ENCODE measurements around the gene DSTN.

Gene DSTN

GRCh38 chr20:17545127-17545526 lies 24.7 kb upstream of the DSTN start:
- H3K4me1 ChIP-seq (ENCODE audit: control insufficient read depth, insufficient read depth, low read length, poor library complexity, severe bottlenecking) = peaks cover 4% of the 10 kb centered on the region
- no peak overlapping the region for H3K27ac ChIP-seq (ENCODE audit: low read depth, low read length, severe bottlenecking)
- no peaks in the 10 kb centered on the region for H3K36me3 ChIP-seq (ENCODE audit: control insufficient read depth, insufficient read depth, low read length)
- WGBS, 2 experiments (ENCODE audit: insufficient coverage in 2 of 2) = 83 to 96% methylated on average over 2 to 4 of the region's 4 CpGs
- H3K9me3 ChIP-seq (ENCODE audit: control insufficient read depth, low read length) = no peaks in the 10 kb centered on the region
- H3K4me3 ChIP-seq (ENCODE audit: extremely low read depth, insufficient read depth, low read length, poor library complexity, severe bottlenecking) = no peak overlapping the region

- 74 to 90% methylated on average over 2 to 3 of the region's 4 CpGs for WGBS, 2 experiments (ENCODE audit: insufficient coverage in 2 of 2)
- no peaks in the 10 kb centered on the region for H3K4me1 ChIP-seq (ENCODE audit: control insufficient read depth, insufficient read depth, low read length, poor library complexity, severe bottlenecking)
- no peaks in the 10 kb centered on the region for H3K36me3 ChIP-seq (ENCODE audit: control insufficient read depth, insufficient read depth, low read length)
- H3K4me3 ChIP-seq (ENCODE audit: extremely low read depth, insufficient read depth, low read length, poor library complexity, severe bottlenecking) = no peak overlapping the region
- H3K27ac ChIP-seq (ENCODE audit: low read depth, low read length, severe bottlenecking) = no peak overlapping the region
- H3K9me3 ChIP-seq (ENCODE audit: control insufficient read depth, low read length) = no peaks in the 10 kb centered on the region
Measured at GRCh38 chr20:17549131-17549530, 20.7 kb upstream of the DSTN start.

- Histone ChIP-seq H3K4me1 (ENCODE audit: control insufficient read depth, insufficient read depth, low read length, poor library complexity, severe bottlenecking) (peaks cover 30% of the 10 kb centered on the region), H3K36me3 (ENCODE audit: control insufficient read depth, insufficient read depth, low read length) (no peaks in the 10 kb centered on the region), H3K4me3 (ENCODE audit: extremely low read depth, insufficient read depth, low read length, poor library complexity, severe bottlenecking) (no peak overlapping the region), H3K27ac (ENCODE audit: low read depth, low read length, severe bottlenecking) (no peak overlapping the region), H3K9me3 (ENCODE audit: control insufficient read depth, low read length) (no peaks in the 10 kb centered on the region)
- 90% methylated on average over 1 of the region's 3 CpGs; no CpG with 5 or more reads in 1 of the 2 experiments for WGBS, 2 experiments (ENCODE audit: insufficient coverage in 2 of 2)
Measured at GRCh38 chr20:17555106-17555505, 14.8 kb upstream of the DSTN start.

GRCh38 chr20:17556837-17557674 lies 12.8 kb upstream of the DSTN start:
- Histone ChIP-seq H3K36me3 (ENCODE audit: control insufficient read depth, insufficient read depth, low read length) (no peaks in the 10 kb centered on the region), H3K9me3 (ENCODE audit: control insufficient read depth, low read length) (no peaks in the 10 kb centered on the region), H3K4me3 (ENCODE audit: extremely low read depth, insufficient read depth, low read length, poor library complexity, severe bottlenecking) (no peak overlapping the region), H3K4me1 (ENCODE audit: control insufficient read depth, insufficient read depth, low read length, poor library complexity, severe bottlenecking) (peaks cover 31% of the 10 kb centered on the region), H3K27ac (ENCODE audit: low read depth, low read length, severe bottlenecking) (peak overlapping the region; percentile 92)
- WGBS, 2 experiments (ENCODE audit: insufficient coverage in 2 of 2) = 75 to 84% methylated on average over 6 to 8 of the region's 11 CpGs

GRCh38 chr20:17557675-17558006 lies 12.2 kb upstream of the DSTN start:
- H3K27ac ChIP-seq (ENCODE audit: low read depth, low read length, severe bottlenecking) = peak overlapping the region; percentile 92
- no peaks in the 10 kb centered on the region for H3K36me3 ChIP-seq (ENCODE audit: control insufficient read depth, insufficient read depth, low read length)
- no peaks in the 10 kb centered on the region for H3K9me3 ChIP-seq (ENCODE audit: control insufficient read depth, low read length)
- H3K4me1 ChIP-seq (ENCODE audit: control insufficient read depth, insufficient read depth, low read length, poor library complexity, severe bottlenecking) = peaks cover 33% of the 10 kb centered on the region
- WGBS, 2 experiments (ENCODE audit: insufficient coverage in 2 of 2) = 91 to 95% methylated on average over 1 to 3 of the region's 3 CpGs
- H3K4me3 ChIP-seq (ENCODE audit: extremely low read depth, insufficient read depth, low read length, poor library complexity, severe bottlenecking) = peak overlapping the region; percentile 21

GRCh38 chr20:17558154-17558940 lies 11.5 kb upstream of the DSTN start:
- Histone ChIP-seq H3K36me3 (ENCODE audit: control insufficient read depth, insufficient read depth, low read length) (no peaks in the 10 kb centered on the region), H3K27ac (ENCODE audit: low read depth, low read length, severe bottlenecking) (peak overlapping the region; percentile 92), H3K4me3 (ENCODE audit: extremely low read depth, insufficient read depth, low read length, poor library complexity, severe bottlenecking) (peak overlapping the region; percentile 21), H3K4me1 (ENCODE audit: control insufficient read depth, insufficient read depth, low read length, poor library complexity, severe bottlenecking) (peaks cover 38% of the 10 kb centered on the region), H3K9me3 (ENCODE audit: control insufficient read depth, low read length) (no peaks in the 10 kb centered on the region)
- 74 to 82% methylated on average over 4 to 5 of the region's 7 CpGs for WGBS, 2 experiments (ENCODE audit: insufficient coverage in 2 of 2)

- Histone ChIP-seq H3K9me3 (ENCODE audit: control insufficient read depth, low read length) (no peaks in the 10 kb centered on the region), H3K27ac (ENCODE audit: low read depth, low read length, severe bottlenecking) (peak overlapping the region; percentile 92), H3K4me3 (ENCODE audit: extremely low read depth, insufficient read depth, low read length, poor library complexity, severe bottlenecking) (peak overlapping the region; percentile 21), H3K36me3 (ENCODE audit: control insufficient read depth, insufficient read depth, low read length) (no peaks in the 10 kb centered on the region), H3K4me1 (ENCODE audit: control insufficient read depth, insufficient read depth, low read length, poor library complexity, severe bottlenecking) (peaks cover 38% of the 10 kb centered on the region)
- WGBS, 2 experiments (ENCODE audit: insufficient coverage in 2 of 2) = no CpG with 5 or more reads among the region's 1 CpG
Measured at GRCh38 chr20:17558941-17559304, 11.0 kb upstream of the DSTN start.

GRCh38 chr20:17559338-17559737 lies 10.5 kb upstream of the DSTN start:
- Histone ChIP-seq H3K4me1 (ENCODE audit: control insufficient read depth, insufficient read depth, low read length, poor library complexity, severe bottlenecking) (peaks cover 38% of the 10 kb centered on the region), H3K9me3 (ENCODE audit: control insufficient read depth, low read length) (no peaks in the 10 kb centered on the region), H3K4me3 (ENCODE audit: extremely low read depth, insufficient read depth, low read length, poor library complexity, severe bottlenecking) (no peak overlapping the region), H3K36me3 (ENCODE audit: control insufficient read depth, insufficient read depth, low read length) (no peaks in the 10 kb centered on the region), H3K27ac (ENCODE audit: low read depth, low read length, severe bottlenecking) (peak overlapping the region; percentile 92)
- 98 to 100% methylated on average over 6 of the region's 6 CpGs for WGBS, 2 experiments (ENCODE audit: insufficient coverage in 2 of 2)

GRCh38 chr20:17560344-17561074 lies 9.4 kb upstream of the DSTN start:
- Histone ChIP-seq H3K4me3 (ENCODE audit: extremely low read depth, insufficient read depth, low read length, poor library complexity, severe bottlenecking) (no peak overlapping the region), H3K36me3 (ENCODE audit: control insufficient read depth, insufficient read depth, low read length) (no peaks in the 10 kb centered on the region), H3K4me1 (ENCODE audit: control insufficient read depth, insufficient read depth, low read length, poor library complexity, severe bottlenecking) (peaks cover 41% of the 10 kb centered on the region), H3K9me3 (ENCODE audit: control insufficient read depth, low read length) (no peaks in the 10 kb centered on the region), H3K27ac (ENCODE audit: low read depth, low read length, severe bottlenecking) (no peak overlapping the region)
- WGBS, 2 experiments (ENCODE audit: insufficient coverage in 2 of 2) = 90 to 100% methylated on average over 1 to 4 of the region's 5 CpGs

- Histone ChIP-seq H3K4me1 (ENCODE audit: control insufficient read depth, insufficient read depth, low read length, poor library complexity, severe bottlenecking) (peaks cover 32% of the 10 kb centered on the region), H3K4me3 (ENCODE audit: extremely low read depth, insufficient read depth, low read length, poor library complexity, severe bottlenecking) (no peak overlapping the region), H3K9me3 (ENCODE audit: control insufficient read depth, low read length) (peaks cover 6% of the 10 kb centered on the region), H3K36me3 (ENCODE audit: control insufficient read depth, insufficient read depth, low read length) (no peaks in the 10 kb centered on the region), H3K27ac (ENCODE audit: low read depth, low read length, severe bottlenecking) (peak overlapping the region; percentile 89)
- 90% methylated on average over 2 of the region's 2 CpGs; no CpG with 5 or more reads in 1 of the 2 experiments for WGBS, 2 experiments (ENCODE audit: insufficient coverage in 2 of 2)
Measured at GRCh38 chr20:17562804-17563305, 7.0 kb upstream of the DSTN start.
